K562 (cell line): Measurements from ENCODE around the gene SSBP2.

ENCODE experiments used
- BCL6 ChIP-seq: fragments of 250-450 bp; sonication (Bioruptor Pico); IDR thresholded peaks from 2 replicates; pipeline ENCODE4 v1.4.0; 2020
- EGR1 ChIP-seq: fragments of 450-650 bp; conservative IDR thresholded peaks from 2 replicates; pipeline ENCODE4 v1.6.1; 2017; ENCODE audit warnings: mild to moderate bottlenecking
- HNRNPLL ChIP-seq: fragments of 200-400 bp; formaldehyde crosslinking; IDR thresholded peaks from 2 replicates; pipeline ENCODE4 v1.6.1; 2017; ENCODE audit warnings: low read length, low read depth, mild to moderate bottlenecking; ENCODE audit not compliant: poor library complexity, severe bottlenecking
- RBM39 ChIP-seq: fragments of 200-400 bp; formaldehyde crosslinking; optimal IDR thresholded peaks from 2 replicates; pipeline ENCODE3; 2018; ENCODE audit warnings: low read depth, low read length
- YY1 ChIP-seq, 3 experiments: IDR thresholded peaks; 2 replicates each; pipeline ENCODE4 v1.6.1; 2011; ENCODE audit warnings: low read length in 2 of 3, mild to moderate bottlenecking in 2 of 3, moderate library complexity in 2 of 3, borderline replicate concordance in 1 of 3, control low read depth in 1 of 3, low read depth in 1 of 3; ENCODE audit not compliant: insufficient read depth in 3 of 3, insufficient replicate concordance in 2 of 3, control insufficient read depth in 1 of 3, insufficient read length in 1 of 3; ENCODE audit errors: extremely low read depth in 1 of 3
- ZBTB17 ChIP-seq: fragments of 450-650 bp; formaldehyde crosslinking; IDR thresholded peaks from 2 replicates; pipeline ENCODE4 v1.4.0; 2020; ENCODE audit warnings: mild to moderate bottlenecking
- ZNF146 ChIP-seq: IDR thresholded peaks from one replicate; pipeline ENCODE4 v1.6.1; 2018; ENCODE audit warnings: missing compliant biosample characterization; ENCODE audit not compliant: unreplicated experiment
- ZNF79 ChIP-seq: fragments of 250-450 bp; sonication (Bioruptor Pico); IDR thresholded peaks from 2 replicates; pipeline ENCODE4 v1.4.0; 2020; ENCODE audit warnings: low read depth, mild to moderate bottlenecking, moderate library complexity
- TF ChIP-seq, protein P1 (sequence below): fragments of 450-650 bp; IDR thresholded peaks from 2 replicates; pipeline ENCODE4 v1.6.1; 2016; ENCODE audit warnings: borderline replicate concordance

GRCh38 chr5:81556809-81557208 lies 194.1 kb downstream of the SSBP2 start:
- TF ChIP-seq ZNF79 (CRISPR knock-in tag) (no peak), RBM39 (no peak), BCL6 (CRISPR knock-in tag) (no peak), HNRNPLL (no peak), ZNF146 (CRISPR knock-in tag) (no peak), YY1 (IDR thresholded peaks at IDR 0.05; ENCODE audit: borderline replicate concordance in 1 of 3, control insufficient read depth in 1 of 3, extremely low read depth in 1 of 3, insufficient read depth in 3 of 3, insufficient read length in 1 of 3, insufficient replicate concordance in 2 of 3, low read depth in 1 of 3, low read length in 2 of 3) (no peak), ZBTB17 (no peak), EGR1 (no peak)
- TF ChIP-seq, protein P1, sequence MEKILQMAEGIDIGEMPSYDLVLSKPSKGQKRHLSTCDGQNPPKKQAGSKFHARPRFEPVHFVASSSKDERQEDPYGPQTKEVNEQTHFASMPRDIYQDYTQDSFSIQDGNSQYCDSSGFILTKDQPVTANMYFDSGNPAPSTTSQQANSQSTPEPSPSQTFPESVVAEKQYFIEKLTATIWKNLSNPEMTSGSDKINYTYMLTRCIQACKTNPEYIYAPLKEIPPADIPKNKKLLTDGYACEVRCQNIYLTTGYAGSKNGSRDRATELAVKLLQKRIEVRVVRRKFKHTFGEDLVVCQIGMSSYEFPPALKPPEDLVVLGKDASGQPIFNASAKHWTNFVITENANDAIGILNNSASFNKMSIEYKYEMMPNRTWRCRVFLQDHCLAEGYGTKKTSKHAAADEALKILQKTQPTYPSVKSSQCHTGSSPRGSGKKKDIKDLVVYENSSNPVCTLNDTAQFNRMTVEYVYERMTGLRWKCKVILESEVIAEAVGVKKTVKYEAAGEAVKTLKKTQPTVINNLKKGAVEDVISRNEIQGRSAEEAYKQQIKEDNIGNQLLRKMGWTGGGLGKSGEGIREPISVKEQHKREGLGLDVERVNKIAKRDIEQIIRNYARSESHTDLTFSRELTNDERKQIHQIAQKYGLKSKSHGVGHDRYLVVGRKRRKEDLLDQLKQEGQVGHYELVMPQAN = no peak
